Astrocyte of the cerebellum (primary cell): ENCODE data around the gene GPRC5B.

ENCODE experiments used
- DNase-seq: peaks from one replicate; pipeline ENCODE4 v3.0.0-alpha.2; 2011; ENCODE audit warnings: low read depth
- H3K4me3 ChIP-seq: 2 replicates; pipeline ENCODE4 v1.5.1; 2011; ENCODE audit warnings: mild to moderate bottlenecking, low read depth, low read length, moderate library complexity
- CTCF ChIP-seq: IDR thresholded peaks from 2 replicates; pipeline ENCODE4 v1.5.1; 2012; ENCODE audit warnings: low read length, low read depth, moderate library complexity, mild to moderate bottlenecking; ENCODE audit errors: missing control alignments
- in situ Hi-C: cut with HindIII; loops from 2 replicates; pipeline ENCODE4 v1.10.0; 2017; ENCODE audit warnings: low sequenced_read_pairs

Gene GPRC5B

GRCh38 chr16:19829844-19830692 is 54.6 kb downstream of the GPRC5B start:
- no peak for DNase-seq
- in situ Hi-C loops, result loop anchor here (5.0 kb wide), 1 partner anchor 88 kb away; no protein-coding TSS in a partner anchor
- no peak for TF ChIP-seq CTCF
- no peak overlapping the region for H3K4me3 ChIP-seq

- no peak for DNase-seq
- TF ChIP-seq CTCF, result no peak
- H3K4me3 ChIP-seq, result no peak overlapping the region
- in situ Hi-C loops, result no loop called here
Observed at GRCh38 chr16:19824216-19824615, 60.4 kb downstream of the GPRC5B start.

GRCh38 chr16:19823322-19823721 is 61.3 kb downstream of the GPRC5B start:
- no peak overlapping the region for H3K4me3 ChIP-seq
- no peak for DNase-seq
- TF ChIP-seq CTCF, result no peak
- in situ Hi-C loops, result no loop called here

- no peak for DNase-seq
- no peak for TF ChIP-seq CTCF
- in situ Hi-C loops, result no loop called here
- H3K4me3 ChIP-seq, result no peak overlapping the region
Observed at GRCh38 chr16:19822533-19822932, 62.1 kb downstream of the GPRC5B start.

- in situ Hi-C loops, result no loop called here
- no peak for TF ChIP-seq CTCF
- H3K4me3 ChIP-seq, result no peak overlapping the region
- no peak for DNase-seq
Observed at GRCh38 chr16:19817875-19818274, 66.8 kb downstream of the GPRC5B start.

- DNase-seq, result no peak
- in situ Hi-C loops, result no loop called here
- H3K4me3 ChIP-seq, result no peak overlapping the region
- no peak for TF ChIP-seq CTCF
Observed at GRCh38 chr16:19817122-19817521, 67.5 kb downstream of the GPRC5B start.

GRCh38 chr16:19815418-19815817 is 69.2 kb downstream of the GPRC5B start:
- no peak for TF ChIP-seq CTCF
- in situ Hi-C loops, result no loop called here
- no peak overlapping the region for H3K4me3 ChIP-seq
- DNase-seq, result no peak
